SK-N-SH (cell line): ENCODE results near the gene IQCN. TPM values are rescaled to one million over a fixed set of nuclear protein-coding genes. Genes with fewer than 3 reads are reported as not detected.

ENCODE experiments used
- CTCF ChIA-PET: fragments of 300-600, 350-600 bp; formaldehyde crosslinking; extraction: SDS; loops from one replicate; lab custom pipeline; 2021; lab: Yijun Ruan, JAX
- POLR2A ChIA-PET: fragments of 350-600 bp; sonication (Branson Sonifier 250); formaldehyde crosslinking; extraction: SDS; loops from one replicate; lab custom pipeline; 2020; ENCODE audit warnings: antibody characterized with exemption, inconsistent platforms; lab: Yijun Ruan, JAX
- DNase-seq: peaks from one replicate; pipeline ENCODE4 v3.0.0; 2012
- H2AFZ ChIP-seq: fragments of 200-600 bp; sonication (generic); 2 replicates; pipeline ENCODE4 v1.8.1; 2016; ENCODE audit warnings: antibody characterized with exemption, mild to moderate bottlenecking, low read depth
- H3F3A ChIP-seq: fragments of 200-600 bp; sonication (generic); replicated peaks from 2 replicates; pipeline ENCODE3; 2016; ENCODE audit warnings: antibody characterized with exemption, mild to moderate bottlenecking; ENCODE audit not compliant: insufficient read depth
- H3K27ac ChIP-seq, 2 experiments: fragments of 200-500 bp in 1 of 2; fragments of 200-600 bp in 1 of 2; sonication (Bioruptor generic) in 1 of 2; sonication (generic), shearing (Covaris generic) in 1 of 2; 2 replicates each; pipeline versions ENCODE4 v1.5.1 to v1.6.1; 2014 to 2016; ENCODE audit warnings: low read depth in 2 of 2, inconsistent platforms in 1 of 2, low read length in 1 of 2, mild to moderate bottlenecking in 1 of 2, mixed read lengths in 1 of 2
- H3K27me3 ChIP-seq: fragments of 200-600 bp; sonication (generic), shearing (Covaris generic); 2 replicates; pipeline ENCODE4 v1.6.1; 2016; ENCODE audit warnings: mixed run types; ENCODE audit not compliant: insufficient read depth
- H3K36me3 ChIP-seq, 2 experiments: fragments of 200-500 bp in 1 of 2; fragments of 200-600 bp in 1 of 2; sonication (Bioruptor generic) in 1 of 2; sonication (generic) in 1 of 2; replicated peaks in 1 of 2; 2 replicates each; pipeline versions ENCODE3 to v1.5.1; 2014 to 2016; ENCODE audit warnings: low read length in 1 of 2, mild to moderate bottlenecking in 1 of 2; ENCODE audit not compliant: insufficient read depth in 2 of 2, control insufficient read depth in 1 of 2
- H3K4me1 ChIP-seq, 2 experiments: fragments of 200-500 bp in 1 of 2; fragments of 200-600 bp in 1 of 2; sonication (Bioruptor generic) in 1 of 2; sonication (generic), shearing (Covaris generic) in 1 of 2; 2 replicates each; pipeline versions ENCODE4 v1.5.1 to v1.6.1; 2014 to 2016; ENCODE audit warnings: low read depth in 1 of 2, low read length in 1 of 2, mixed run types in 1 of 2; ENCODE audit not compliant: insufficient read depth in 2 of 2, control insufficient read depth in 1 of 2
- H3K4me2 ChIP-seq: fragments of 200-600 bp; sonication (generic), shearing (Covaris generic); 2 replicates; pipeline ENCODE4 v1.6.1; 2017; ENCODE audit warnings: mixed run types
- H3K4me3 ChIP-seq, 2 experiments: fragments of 200-500 bp in 1 of 2; fragments of 200-600 bp in 1 of 2; sonication (Bioruptor generic) in 1 of 2; sonication (generic), shearing (Covaris generic) in 1 of 2; 2 replicates each; pipeline versions ENCODE4 v1.5.1 to v1.8.1; 2014 to 2016; ENCODE audit warnings: low read depth in 2 of 2, inconsistent platforms in 1 of 2, low read length in 1 of 2, mild to moderate bottlenecking in 1 of 2, mixed read lengths in 1 of 2, moderate library complexity in 1 of 2
- H3K79me2 ChIP-seq: fragments of 200-600 bp; sonication (generic); 2 replicates; pipeline ENCODE4 v1.8.1; 2017; ENCODE audit warnings: mild to moderate bottlenecking; ENCODE audit not compliant: insufficient read depth
- H3K9ac ChIP-seq: fragments of 200-600 bp; sonication (generic); 2 replicates; pipeline ENCODE4 v1.6.1; 2017; ENCODE audit warnings: mixed run types
- H3K9me2 ChIP-seq: fragments of 200-600 bp; sonication (generic); 2 replicates; pipeline ENCODE4 v1.6.1; 2017; ENCODE audit warnings: mixed run types
- H3K9me3 ChIP-seq: fragments of 200-600 bp; sonication (generic); 2 replicates; pipeline ENCODE4 v1.6.1; 2017; ENCODE audit warnings: mixed run types, mild to moderate bottlenecking, moderate library complexity
- H4K20me1 ChIP-seq: fragments of 200-600 bp; sonication (generic); 2 replicates; pipeline ENCODE4 v1.6.1; 2017; ENCODE audit warnings: mild to moderate bottlenecking, mixed run types; ENCODE audit not compliant: insufficient read depth
- CHD2 ChIP-seq: fragments of 150-350 bp; IDR thresholded peaks from 2 replicates; pipeline ENCODE4 v1.6.1; 2018; ENCODE audit warnings: low read length; ENCODE audit not compliant: partially characterized antibody
- EZH2phosphoT487 ChIP-seq: fragments of 200-600 bp; sonication (generic); IDR thresholded peaks from 2 replicates; pipeline ENCODE4 v1.6.1; 2017; ENCODE audit warnings: low read depth, mixed run types, mild to moderate bottlenecking, antibody characterized with exemption, moderate library complexity, borderline replicate concordance
- GATA2 ChIP-seq: sonication (generic); formaldehyde crosslinking; IDR thresholded peaks from 2 replicates; pipeline ENCODE4 v1.5.0; 2020; ENCODE audit warnings: mild to moderate bottlenecking, missing genetic modification reagents
- MAX ChIP-seq: IDR thresholded peaks from 2 replicates; pipeline ENCODE4 v1.4.0; 2012; ENCODE audit warnings: low read depth
- NRF1 ChIP-seq: IDR thresholded peaks from 2 replicates; pipeline ENCODE4 v1.6.1; 2012; ENCODE audit warnings: low read depth, mild to moderate bottlenecking, low read length
- POLR2AphosphoS5 ChIP-seq: IDR thresholded peaks from 2 replicates; pipeline ENCODE4 v1.6.1; 2012; ENCODE audit warnings: low read depth, low read length
- RAD21 ChIP-seq: IDR thresholded peaks from 2 replicates; pipeline ENCODE4 v1.6.1; 2012; ENCODE audit warnings: mild to moderate bottlenecking, low read length
- RCOR1 ChIP-seq: fragments of 150-350 bp; IDR thresholded peaks from 2 replicates; pipeline ENCODE4 v1.6.1; 2017; ENCODE audit warnings: antibody characterized with exemption, low read length
- RFX5 ChIP-seq: IDR thresholded peaks from 2 replicates; pipeline ENCODE4 v1.6.1; 2012; ENCODE audit warnings: mild to moderate bottlenecking, improper control_type of control experiment, low read length
- SIN3A ChIP-seq: IDR thresholded peaks from 2 replicates; pipeline ENCODE4 v1.6.1; 2012; ENCODE audit warnings: low read depth, mild to moderate bottlenecking, low read length, moderate library complexity, borderline replicate concordance
- SMC3 ChIP-seq: IDR thresholded peaks from 2 replicates; pipeline ENCODE4 v1.6.1; 2012; ENCODE audit warnings: low read depth, low read length, improper control_type of control experiment
- TAF1 ChIP-seq: IDR thresholded peaks from 2 replicates; pipeline ENCODE4 v1.6.1; 2012; ENCODE audit warnings: low read depth, mild to moderate bottlenecking, low read length, moderate library complexity, borderline replicate concordance
- TCF12 ChIP-seq: IDR thresholded peaks from 2 replicates; pipeline ENCODE4 v1.4.0; 2012
- WGBS: methylation state at CpG from one replicate; pipeline ENCODE4 v1.1.6; 2017; ENCODE audit warnings: low lambda C conversion rate; 5-methylcytosine and 5-hydroxymethylcytosine counted together
- polyA plus RNA-seq, 3 experiments: library from polyadenylated mRNA; depleted of rRNA; stranded (reverse); fragments of >200 nt; gene quantifications; 2 replicates each; pipeline ENCODE4 v1.2.3, GENCODE V29; 2012
- TF ChIP-seq, protein P1 (sequence below): IDR thresholded peaks from 2 replicates; pipeline ENCODE4 v1.6.1; 2012; ENCODE audit warnings: mild to moderate bottlenecking, low read depth, low read length, moderate library complexity
- TF ChIP-seq, protein P2 (sequence below): fragments of 200-600 bp; sonication (generic); IDR thresholded peaks from 2 replicates; pipeline ENCODE4 v1.6.1; 2017; ENCODE audit warnings: antibody characterized with exemption, mild to moderate bottlenecking, moderate library complexity

The IQCN gene
- polyA plus RNA-seq, 1 of the 3 experiments (the other 2 are of a cell fraction) = 2.5 TPM

DNA sequence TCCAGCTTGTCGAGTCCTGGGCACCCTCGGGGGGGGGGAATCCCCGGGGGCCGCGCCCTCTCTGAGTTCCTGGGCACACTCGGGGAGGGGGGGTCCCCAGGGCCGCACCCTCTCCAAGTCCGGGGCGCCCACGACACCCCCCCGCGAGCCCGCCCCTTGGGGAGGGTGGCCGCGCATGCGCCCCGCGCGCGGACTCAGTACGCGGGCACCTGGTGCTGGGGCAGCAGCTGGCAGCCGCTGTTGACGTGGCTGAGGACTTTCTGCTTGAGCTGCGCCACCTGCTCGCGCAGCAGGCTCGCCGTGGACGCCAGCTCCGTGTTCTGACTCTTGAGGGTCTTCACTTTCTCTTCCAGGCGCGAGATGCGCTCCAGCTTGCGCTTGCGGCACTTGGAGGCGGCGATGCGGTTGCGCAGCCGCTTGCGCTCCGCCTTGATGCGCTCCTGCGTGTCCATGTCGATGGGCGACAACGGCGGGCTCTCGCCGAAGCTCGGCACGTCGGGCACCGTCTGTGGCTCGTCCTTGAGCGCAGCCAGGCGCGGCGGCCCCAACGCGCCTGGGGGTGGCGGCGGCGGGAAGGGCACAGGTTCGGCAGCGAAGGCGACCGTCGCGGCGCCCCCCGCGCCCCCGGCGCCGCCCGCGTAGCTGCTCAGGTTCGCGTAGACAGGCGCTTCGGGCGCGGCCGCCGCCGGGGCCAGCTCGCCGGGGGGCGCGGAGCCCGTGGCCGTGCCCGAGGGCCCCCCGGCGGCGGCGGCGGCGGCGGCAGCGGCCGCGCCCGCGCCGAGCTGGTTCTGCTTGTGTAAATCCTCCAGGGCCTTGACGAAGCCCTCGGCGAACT lies 6.2 kb upstream of the IQCN start (continued):
- TF ChIP-seq RCOR1 (no peak), NRF1 (peak; percentile 77), MAX (peak; percentile 59; the same call in 1 of the 2 replicates), GATA2 (no peak)

GRCh38 chr19:18279516-18280246 lies 5.4 kb upstream of the IQCN start:
- Histone ChIP-seq H3F3A (peaks cover 24% of the 10 kb centered on the region), H3K4me2 (peak overlapping the region; percentile 93), H3K27me3 (no peaks in the 10 kb centered on the region), H3K4me3 (peak overlapping the region; percentile 74 to 92), H3K4me1 (peaks cover 16 to 18% of the 10 kb centered on the region in 2 experiments; a peak in 3 of 4 replicates), H3K36me3 (peaks cover 4 to 18% of the 10 kb centered on the region in 2 experiments), H3K9ac (peak overlapping the region; percentile 98), H3K9me3 (no peaks in the 10 kb centered on the region), H3K79me2 (peaks cover 62% of the 10 kb centered on the region), H3K27ac (peak overlapping the region; percentile 94 to 97), H3K9me2 (no peaks in the 10 kb centered on the region), H4K20me1 (peaks cover 56% of the 10 kb centered on the region), H2AFZ (no peak overlapping the region)
- ChIA-PET CTCF (interaction anchor here (0.5 to 13.0 kb wide), 62 partner anchors 10 to 506 kb away, joined by 3 to 216 read pairs (median 5); partner anchors contain the start of genes LRRC25, LSM4, MPV17L2 and RAB3A), POLR2A (interaction anchor here (0.6 to 6.1 kb wide), 15 partner anchors 13 to 420 kb away, joined by 3 to 112 read pairs (median 5); partner anchors contain the start of genes LSM4, RAB3A and RPL18A)
- WGBS = under 1% methylated on average over 41 of the region's 55 CpGs
- TF ChIP-seq TAF1 (peak; percentile 70), TCF12 (peak; percentile 58; the same call in 1 of the 2 replicates), MAX (peak; percentile 54; the same call in 1 of the 2 replicates), SIN3A (peak; percentile 53; the same call in 1 of the 2 replicates), EZH2phosphoT487 (no peak), RFX5 (no peak), SMC3 (peak; percentile 71), RAD21 (peak; percentile 87), RCOR1 (no peak; the same call in 1 of the 2 replicates), POLR2AphosphoS5 (peak; percentile 52; the same call in 1 of the 2 replicates), CHD2 (peak; percentile 60)
- TF ChIP-seq, protein P1, sequence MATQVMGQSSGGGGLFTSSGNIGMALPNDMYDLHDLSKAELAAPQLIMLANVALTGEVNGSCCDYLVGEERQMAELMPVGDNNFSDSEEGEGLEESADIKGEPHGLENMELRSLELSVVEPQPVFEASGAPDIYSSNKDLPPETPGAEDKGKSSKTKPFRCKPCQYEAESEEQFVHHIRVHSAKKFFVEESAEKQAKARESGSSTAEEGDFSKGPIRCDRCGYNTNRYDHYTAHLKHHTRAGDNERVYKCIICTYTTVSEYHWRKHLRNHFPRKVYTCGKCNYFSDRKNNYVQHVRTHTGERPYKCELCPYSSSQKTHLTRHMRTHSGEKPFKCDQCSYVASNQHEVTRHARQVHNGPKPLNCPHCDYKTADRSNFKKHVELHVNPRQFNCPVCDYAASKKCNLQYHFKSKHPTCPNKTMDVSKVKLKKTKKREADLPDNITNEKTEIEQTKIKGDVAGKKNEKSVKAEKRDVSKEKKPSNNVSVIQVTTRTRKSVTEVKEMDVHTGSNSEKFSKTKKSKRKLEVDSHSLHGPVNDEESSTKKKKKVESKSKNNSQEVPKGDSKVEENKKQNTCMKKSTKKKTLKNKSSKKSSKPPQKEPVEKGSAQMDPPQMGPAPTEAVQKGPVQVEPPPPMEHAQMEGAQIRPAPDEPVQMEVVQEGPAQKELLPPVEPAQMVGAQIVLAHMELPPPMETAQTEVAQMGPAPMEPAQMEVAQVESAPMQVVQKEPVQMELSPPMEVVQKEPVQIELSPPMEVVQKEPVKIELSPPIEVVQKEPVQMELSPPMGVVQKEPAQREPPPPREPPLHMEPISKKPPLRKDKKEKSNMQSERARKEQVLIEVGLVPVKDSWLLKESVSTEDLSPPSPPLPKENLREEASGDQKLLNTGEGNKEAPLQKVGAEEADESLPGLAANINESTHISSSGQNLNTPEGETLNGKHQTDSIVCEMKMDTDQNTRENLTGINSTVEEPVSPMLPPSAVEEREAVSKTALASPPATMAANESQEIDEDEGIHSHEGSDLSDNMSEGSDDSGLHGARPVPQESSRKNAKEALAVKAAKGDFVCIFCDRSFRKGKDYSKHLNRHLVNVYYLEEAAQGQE = no peak
- TF ChIP-seq, protein P2, sequence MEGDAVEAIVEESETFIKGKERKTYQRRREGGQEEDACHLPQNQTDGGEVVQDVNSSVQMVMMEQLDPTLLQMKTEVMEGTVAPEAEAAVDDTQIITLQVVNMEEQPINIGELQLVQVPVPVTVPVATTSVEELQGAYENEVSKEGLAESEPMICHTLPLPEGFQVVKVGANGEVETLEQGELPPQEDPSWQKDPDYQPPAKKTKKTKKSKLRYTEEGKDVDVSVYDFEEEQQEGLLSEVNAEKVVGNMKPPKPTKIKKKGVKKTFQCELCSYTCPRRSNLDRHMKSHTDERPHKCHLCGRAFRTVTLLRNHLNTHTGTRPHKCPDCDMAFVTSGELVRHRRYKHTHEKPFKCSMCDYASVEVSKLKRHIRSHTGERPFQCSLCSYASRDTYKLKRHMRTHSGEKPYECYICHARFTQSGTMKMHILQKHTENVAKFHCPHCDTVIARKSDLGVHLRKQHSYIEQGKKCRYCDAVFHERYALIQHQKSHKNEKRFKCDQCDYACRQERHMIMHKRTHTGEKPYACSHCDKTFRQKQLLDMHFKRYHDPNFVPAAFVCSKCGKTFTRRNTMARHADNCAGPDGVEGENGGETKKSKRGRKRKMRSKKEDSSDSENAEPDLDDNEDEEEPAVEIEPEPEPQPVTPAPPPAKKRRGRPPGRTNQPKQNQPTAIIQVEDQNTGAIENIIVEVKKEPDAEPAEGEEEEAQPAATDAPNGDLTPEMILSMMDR = peak; percentile 97
- peak; percentile 93 for DNase-seq
